NCI-H2196 (cell line): ENCODE measurements around the gene PQBP1.

ENCODE experiments used
- DNase-seq: peaks from one replicate; lab custom pipeline; 2025; ENCODE audit not compliant: unreplicated experiment; lab: John Stamatoyannopoulos, UW

The PQBP1 gene

GRCh38 chrX:48901069-48901468, 3.3 kb downstream of the PQBP1 start:
- no peak for DNase-seq

DNA sequence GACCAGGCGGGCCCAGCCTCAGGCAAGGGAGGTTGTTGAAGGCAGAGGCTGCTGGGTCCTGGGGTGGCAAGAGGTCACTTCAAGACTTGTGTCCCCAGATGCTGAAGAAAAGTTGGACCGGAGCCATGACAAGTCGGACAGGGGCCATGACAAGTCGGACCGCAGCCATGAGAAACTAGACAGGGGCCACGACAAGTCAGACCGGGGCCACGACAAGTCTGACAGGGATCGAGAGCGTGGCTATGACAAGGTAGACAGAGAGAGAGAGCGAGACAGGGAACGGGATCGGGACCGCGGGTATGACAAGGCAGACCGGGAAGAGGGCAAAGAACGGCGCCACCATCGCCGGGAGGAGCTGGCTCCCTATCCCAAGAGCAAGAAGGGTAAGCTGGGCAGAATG, 4.4 kb downstream of the PQBP1 start:
- DNase-seq: no peak

DNA sequence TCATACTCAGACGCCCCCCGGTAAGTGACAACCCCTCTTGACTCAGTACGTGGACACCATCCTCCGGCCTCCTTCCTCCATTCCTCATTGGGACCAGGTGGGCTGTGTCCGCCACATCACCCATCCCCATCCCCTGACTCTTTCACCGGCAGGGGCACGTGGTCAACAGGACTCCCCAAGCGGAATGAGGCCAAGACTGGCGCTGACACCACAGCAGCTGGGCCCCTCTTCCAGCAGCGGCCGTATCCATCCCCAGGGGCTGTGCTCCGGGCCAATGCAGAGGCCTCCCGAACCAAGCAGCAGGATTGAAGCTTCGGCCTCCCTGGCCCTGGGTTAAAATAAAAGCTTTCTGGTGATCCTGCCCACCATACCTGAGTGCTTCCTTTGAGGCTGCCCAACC, 5.0 kb downstream of the PQBP1 start:
- DNase-seq: no peak

- DNase-seq: no peak
Measured at GRCh38 chrX:48903290-48903689, 5.6 kb downstream of the PQBP1 start.

DNA sequence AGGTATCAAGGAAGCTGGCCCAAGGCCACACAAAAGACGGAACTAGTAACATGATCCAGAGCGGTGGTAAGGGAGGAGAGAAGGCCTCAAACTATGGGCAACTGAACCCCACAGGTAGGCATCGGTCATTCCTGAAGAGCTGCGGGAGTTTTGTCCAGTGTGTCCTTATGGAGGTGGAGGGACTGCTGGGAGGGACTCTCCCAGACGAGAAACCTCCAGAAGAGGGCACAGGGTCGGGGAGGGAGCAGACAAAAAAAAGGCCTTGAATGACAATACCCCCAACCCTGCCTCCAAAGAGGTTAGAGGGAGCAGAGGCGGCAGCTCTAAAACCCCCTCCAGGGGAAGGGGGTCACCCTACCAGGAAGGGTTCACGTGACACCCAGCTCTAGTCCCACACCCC, 6.5 kb downstream of the PQBP1 start:
- DNase-seq: no peak

GRCh38 chrX:48904626-48905025, 6.9 kb downstream of the PQBP1 start:
- no peak for DNase-seq

DNA sequence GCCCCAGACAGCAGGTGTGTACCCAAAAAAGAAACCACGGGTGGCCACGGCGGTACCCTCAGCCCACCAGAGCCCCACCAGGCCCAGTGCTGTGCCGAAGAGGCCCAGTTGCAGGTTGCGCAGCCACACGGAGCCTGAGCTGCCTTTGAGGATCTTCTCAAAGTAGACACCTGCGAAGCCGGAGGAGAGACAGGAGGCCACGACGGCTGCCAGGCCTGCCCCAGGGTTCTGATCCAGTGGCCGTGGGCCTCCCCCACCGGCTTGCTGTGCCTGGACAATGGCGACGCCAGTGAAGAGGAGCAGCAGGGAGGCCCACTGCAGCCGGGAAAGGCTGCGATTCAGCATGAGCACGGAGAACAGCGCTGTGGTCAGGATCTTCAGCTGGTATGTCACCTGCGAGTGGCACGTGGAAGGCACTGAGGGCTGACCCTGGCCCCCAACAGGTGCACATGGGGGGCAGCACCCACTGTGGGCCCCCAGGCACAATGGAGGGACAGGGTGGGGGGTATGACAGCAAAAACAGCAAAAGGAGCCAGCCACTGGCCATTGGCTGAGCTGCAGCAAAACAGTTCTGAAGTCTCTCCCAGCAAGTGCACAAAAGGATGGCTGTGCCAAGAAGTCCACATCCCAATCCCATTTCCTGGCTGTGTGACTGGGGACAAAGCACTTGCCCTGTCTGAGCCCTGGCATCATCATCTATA, 7.5 kb downstream of the PQBP1 start:
- DNase-seq: no peak

- DNase-seq: no peak
Measured at GRCh38 chrX:48908600-48908999, 10.9 kb downstream of the PQBP1 start.

GRCh38 chrX:48909703-48910294, 12.1 kb downstream of the PQBP1 start:
- no peak for DNase-seq

- no peak for DNase-seq
Measured at GRCh38 chrX:48910926-48911411, 13.2 kb downstream of the PQBP1 start.

GRCh38 chrX:48911412-48912182, 13.9 kb downstream of the PQBP1 start, which contains the start of gene SLC35A2:
Gene SLC35A2, minus strand, starts transcription at chrX:48911646. Its CDS starts 10 bp downstream, at chrX:48911636.
- peak; percentile 75 for DNase-seq

GRCh38 chrX:48913605-48914366, 16.1 kb downstream of the PQBP1 start:
- DNase-seq: no peak

GRCh38 chrX:48914593-48915493, 17.1 kb downstream of the PQBP1 start:
- DNase-seq: no peak

- DNase-seq: peak; percentile 88
Measured at GRCh38 chrX:48917139-48918001, 19.6 kb downstream of the PQBP1 start.

- no peak for DNase-seq
Measured at GRCh38 chrX:48918301-48918642, 20.5 kb downstream of the PQBP1 start.

GRCh38 chrX:48918643-48919340, 21.1 kb downstream of the PQBP1 start, which contains the start of gene PIM2:
Gene PIM2, minus strand, starts transcription at chrX:48919024. Its CDS starts 190 bp downstream, at chrX:48918834.
- peak; percentile 90 for DNase-seq

DNA sequence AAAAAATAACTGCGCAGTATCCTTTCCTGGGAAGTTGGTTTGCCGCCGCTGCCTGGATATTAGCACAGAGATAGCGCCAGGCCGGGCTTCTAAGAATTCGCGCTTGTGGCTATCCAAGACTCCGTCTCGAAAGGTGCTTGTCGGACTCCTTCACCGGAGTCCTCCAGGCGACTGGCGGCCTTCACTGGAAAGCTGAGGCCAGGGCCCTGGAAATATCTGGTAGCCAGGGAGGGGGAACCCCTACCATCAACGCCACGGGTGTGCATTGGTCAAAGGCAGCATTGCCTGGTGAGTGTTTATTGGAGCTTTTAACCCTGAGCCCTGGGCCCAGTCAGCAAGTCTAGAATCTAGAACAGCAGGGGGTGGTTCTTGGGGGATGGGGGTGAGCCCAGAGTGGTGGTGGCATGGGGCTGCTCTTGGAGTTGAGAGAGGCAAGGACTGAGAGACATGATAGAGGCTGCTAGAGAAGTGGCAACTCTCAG, 21.7 kb downstream of the PQBP1 start:
- no peak for DNase-seq

DNA sequence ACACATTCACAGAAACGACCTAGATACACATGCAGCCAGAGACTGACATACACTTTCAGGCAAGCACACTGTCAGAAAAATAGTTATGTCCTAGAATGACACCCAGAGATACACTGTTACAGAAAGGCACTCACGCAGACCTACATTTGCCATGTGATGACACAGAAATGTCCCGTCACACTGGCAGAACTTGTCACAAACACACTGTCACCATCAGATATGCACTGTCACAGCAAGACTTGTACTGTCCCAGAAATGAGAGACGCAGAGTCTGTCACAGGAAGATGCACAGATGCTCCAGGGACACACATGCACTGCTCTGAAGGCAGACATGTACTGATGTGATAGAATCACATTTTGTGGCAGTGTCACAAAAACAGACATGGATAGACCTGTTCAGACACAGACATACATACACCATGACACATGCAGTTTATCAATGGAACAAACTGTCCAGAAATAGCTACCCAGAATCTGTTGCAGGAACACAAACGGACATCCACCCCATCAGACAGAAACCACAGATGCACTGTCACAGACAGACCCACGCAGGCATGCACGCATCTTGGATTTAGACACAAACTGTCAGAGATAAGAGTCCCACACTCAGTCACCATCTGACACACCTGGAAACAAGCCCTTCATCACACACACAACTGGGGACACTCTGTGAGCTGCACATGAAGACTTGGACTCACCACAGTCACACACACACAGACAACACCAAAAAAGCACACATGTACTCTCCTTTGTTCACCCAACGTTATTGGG, 22.4 kb downstream of the PQBP1 start:
- no peak for DNase-seq
